GM10248 (cell line): Measurements from ENCODE around the gene AGRN.

Source experiments
- CTCF ChIA-PET: fragments of 300-600 bp; sonication (Branson Sonifier 250); formaldehyde crosslinking; extraction: SDS; loops from one replicate; lab custom pipeline; 2021; ENCODE audit warnings: antibody characterized with exemption; lab: Yijun Ruan, JAX
- POLR2A ChIA-PET: fragments of 350-650 bp; sonication (Branson Sonifier 250); formaldehyde crosslinking; extraction: SDS; loops from one replicate; lab custom pipeline; 2020; ENCODE audit warnings: antibody characterized with exemption; lab: Yijun Ruan, JAX
- DNase-seq: peaks from one replicate; pipeline ENCODE4 v3.0.0; 2012; ENCODE audit errors: extremely low spot score
- TF ChIP-seq, protein P1 (sequence below): IDR thresholded peaks from 2 replicates; pipeline ENCODE4 v1.5.1; 2012; ENCODE audit warnings: mild to moderate bottlenecking, low read depth; ENCODE audit errors: extremely low read depth, missing control alignments, control extremely low read depth

Gene AGRN

DNA sequence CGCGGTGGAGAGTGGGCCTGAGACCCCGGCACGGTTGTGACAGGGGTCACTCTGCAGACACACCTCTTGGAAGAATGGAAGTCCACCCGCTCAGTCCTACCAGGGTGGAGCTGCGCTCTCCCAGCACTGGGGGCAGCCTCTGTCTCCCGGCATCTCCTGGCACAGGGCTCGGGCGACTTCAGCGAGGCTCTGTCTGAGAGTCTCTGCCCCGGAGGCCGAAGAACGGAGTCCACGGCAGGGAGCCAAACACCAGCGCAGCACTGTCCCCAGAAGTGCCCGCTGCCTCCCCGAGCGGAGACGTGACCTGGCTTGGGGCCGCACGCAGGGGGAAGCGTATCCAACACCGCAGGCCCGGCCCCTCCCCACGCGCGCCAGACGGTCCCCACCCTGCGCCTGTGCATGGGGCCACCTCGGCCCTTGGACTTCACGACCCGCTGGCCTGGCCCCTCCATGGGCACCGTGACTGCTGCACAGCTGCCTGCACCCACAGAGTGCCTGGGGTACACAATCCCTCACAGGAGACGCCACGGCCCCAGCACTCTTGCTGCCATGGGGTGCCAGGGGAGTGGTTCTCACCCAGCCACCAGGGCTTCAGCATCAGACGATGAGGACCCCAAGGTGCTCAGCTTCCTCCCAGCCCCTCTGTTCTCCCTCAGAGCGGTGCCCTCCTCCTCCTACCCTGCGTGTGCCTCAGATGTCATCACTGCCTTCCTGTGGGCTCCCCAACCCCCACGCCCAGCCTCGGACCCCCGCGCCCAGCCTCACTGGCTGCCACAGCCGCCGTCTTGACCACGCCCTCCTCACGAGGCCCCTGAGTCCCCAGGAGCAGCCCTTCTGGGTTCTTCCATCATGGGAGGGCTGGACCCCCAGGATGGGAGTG, 69.1 kb downstream of the AGRN start:
- ChIA-PET CTCF (interaction anchor here (0.9 kb wide), 1 partner anchor 162 kb away, joined by 4 read pairs; no protein-coding TSS in a partner anchor), POLR2A (no interaction called here)
- TF ChIP-seq, protein P1, sequence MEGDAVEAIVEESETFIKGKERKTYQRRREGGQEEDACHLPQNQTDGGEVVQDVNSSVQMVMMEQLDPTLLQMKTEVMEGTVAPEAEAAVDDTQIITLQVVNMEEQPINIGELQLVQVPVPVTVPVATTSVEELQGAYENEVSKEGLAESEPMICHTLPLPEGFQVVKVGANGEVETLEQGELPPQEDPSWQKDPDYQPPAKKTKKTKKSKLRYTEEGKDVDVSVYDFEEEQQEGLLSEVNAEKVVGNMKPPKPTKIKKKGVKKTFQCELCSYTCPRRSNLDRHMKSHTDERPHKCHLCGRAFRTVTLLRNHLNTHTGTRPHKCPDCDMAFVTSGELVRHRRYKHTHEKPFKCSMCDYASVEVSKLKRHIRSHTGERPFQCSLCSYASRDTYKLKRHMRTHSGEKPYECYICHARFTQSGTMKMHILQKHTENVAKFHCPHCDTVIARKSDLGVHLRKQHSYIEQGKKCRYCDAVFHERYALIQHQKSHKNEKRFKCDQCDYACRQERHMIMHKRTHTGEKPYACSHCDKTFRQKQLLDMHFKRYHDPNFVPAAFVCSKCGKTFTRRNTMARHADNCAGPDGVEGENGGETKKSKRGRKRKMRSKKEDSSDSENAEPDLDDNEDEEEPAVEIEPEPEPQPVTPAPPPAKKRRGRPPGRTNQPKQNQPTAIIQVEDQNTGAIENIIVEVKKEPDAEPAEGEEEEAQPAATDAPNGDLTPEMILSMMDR = no peak
- no peak for DNase-seq

DNA sequence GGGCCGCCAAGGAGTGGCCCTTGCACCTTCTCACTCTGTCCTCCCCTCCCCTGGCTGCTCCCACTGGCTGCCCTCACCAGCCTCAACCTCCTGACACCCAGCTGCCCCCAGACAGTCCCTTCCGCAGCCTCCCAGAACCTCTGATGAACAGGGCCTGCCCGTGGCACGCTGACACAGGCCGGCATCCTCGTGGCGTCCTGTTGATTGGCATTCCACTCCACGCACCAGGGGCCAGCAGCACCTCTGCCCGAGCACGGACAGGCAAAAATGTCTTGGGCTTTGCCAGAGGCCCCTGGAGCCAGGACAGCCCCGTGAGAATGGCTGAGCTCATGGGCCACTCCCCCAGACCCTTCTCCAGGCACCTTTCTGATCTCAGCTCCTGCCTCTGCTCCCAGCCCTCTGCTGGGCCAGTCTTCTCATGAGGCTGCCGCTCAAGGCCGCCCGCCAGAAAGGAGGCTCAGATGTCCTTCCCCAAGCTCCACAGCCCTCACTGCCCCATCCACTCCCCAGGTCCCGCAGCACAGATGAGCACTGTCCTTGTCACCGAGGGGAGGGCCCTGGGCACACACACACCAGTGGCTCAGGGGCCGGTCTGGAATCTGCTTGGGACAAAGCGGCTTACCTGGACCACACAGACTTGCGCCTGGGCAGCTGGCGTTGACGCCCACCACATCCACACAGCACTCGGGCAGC, 70.0 kb downstream of the AGRN start:
- no peak for DNase-seq
- POLR2A ChIA-PET = no interaction called here
- CTCF ChIA-PET = interaction anchor here (0.7 to 0.9 kb wide), 2 partner anchors 33 to 161 kb away, joined by 3 to 4 read pairs; no protein-coding TSS in a partner anchor
- TF ChIP-seq, protein P1 = no peak

DNA sequence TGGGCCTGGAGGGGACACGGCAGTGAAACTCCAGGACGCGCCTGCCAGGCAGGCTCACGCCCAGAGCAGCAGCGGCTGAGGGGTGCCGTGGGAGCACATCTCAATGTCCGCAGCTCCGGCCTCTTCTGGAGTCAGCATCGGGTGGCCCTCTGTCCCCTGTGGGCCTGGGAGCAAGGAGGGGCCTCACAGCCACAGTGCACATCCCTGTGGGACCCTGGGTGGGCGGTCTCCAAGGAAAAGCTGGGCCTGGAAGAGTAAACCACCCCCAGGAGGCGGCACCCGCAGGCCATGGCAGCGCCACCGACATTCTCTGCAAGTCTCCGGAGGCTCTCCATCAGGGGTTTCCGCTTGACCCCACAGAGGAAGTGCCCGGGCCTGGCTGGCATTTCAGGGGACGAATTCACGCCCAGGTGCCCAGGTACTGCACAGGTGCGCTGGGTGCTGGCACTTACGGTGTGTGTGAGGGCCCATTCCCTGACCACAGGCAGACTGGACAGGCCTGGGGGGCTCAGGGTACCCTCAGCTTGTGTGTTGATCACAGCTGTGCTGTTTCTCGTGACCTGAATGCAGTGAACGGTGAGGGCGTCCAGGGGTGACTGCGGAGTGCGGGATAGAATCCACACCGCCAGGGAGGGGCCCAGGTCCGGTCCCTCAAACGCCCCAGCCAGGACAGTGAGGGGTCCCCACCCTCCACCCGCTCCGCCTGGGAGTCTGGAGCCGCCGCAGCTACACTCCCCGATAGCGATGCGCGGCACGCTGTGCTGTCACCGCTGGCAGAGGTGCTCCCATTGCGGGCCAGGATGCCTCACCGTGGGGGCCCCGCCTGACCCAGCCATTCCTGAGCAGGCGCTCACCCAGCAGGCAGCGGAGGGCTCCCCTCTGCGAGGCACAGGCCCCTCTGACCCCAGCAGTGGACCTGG, 70.8 kb downstream of the AGRN start:
- TF ChIP-seq, protein P1 = no peak
- ChIA-PET CTCF (interaction anchor here (0.7 to 0.9 kb wide), 2 partner anchors 32 to 160 kb away, joined by 3 to 4 read pairs; no protein-coding TSS in a partner anchor), POLR2A (no interaction called here)

DNA sequence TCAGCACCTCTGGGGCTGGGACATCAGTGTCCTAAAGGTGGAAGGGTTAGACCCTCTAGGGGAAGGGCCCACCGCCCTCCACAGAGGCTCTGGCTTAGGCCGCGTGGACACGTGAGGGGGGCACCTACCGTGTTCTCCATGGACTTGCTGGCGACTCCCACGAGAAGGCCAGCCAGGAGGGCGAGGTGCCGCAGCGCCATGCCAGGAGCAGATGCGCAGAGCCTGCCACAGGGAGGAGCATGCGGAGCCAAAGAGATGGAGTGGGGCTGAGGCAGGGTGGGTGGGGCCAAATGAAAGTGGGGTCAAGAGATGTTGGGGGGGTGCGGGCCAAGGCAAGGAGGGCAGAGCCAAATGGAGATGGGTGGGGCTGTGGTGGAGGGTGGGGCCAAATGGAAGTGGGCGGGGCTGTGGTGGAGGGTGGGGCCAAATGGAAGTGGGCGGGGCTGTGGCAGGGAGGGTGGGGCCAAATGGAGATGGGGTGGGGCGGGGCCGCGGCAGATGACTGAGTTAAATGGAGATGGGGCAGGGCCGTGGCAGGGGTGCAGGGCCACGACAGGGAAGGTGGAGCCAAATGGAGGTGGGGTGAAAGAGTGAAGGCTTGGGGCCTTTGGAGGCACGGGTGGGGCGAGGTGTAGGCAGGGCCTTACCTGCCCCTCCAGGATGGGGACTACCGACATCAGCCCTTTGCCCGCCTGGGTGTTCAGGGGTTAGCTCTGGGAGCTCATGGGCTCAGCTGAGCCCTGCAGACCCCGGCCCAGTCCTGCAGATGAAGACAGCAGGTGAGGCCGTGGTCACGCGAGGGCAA, 71.6 kb downstream of the AGRN start:
- ChIA-PET POLR2A (no interaction called here), CTCF (interaction anchor here (1.0 to 1.6 kb wide), 3 partner anchors 12 to 31 kb away, joined by 3 to 5 read pairs (median 3); no protein-coding TSS in a partner anchor)
- DNase-seq = no peak
- TF ChIP-seq, protein P1 = no peak

More for the DNA sequence above, 70.8 kb downstream of the AGRN start:
- DNase-seq = no peak

DNA sequence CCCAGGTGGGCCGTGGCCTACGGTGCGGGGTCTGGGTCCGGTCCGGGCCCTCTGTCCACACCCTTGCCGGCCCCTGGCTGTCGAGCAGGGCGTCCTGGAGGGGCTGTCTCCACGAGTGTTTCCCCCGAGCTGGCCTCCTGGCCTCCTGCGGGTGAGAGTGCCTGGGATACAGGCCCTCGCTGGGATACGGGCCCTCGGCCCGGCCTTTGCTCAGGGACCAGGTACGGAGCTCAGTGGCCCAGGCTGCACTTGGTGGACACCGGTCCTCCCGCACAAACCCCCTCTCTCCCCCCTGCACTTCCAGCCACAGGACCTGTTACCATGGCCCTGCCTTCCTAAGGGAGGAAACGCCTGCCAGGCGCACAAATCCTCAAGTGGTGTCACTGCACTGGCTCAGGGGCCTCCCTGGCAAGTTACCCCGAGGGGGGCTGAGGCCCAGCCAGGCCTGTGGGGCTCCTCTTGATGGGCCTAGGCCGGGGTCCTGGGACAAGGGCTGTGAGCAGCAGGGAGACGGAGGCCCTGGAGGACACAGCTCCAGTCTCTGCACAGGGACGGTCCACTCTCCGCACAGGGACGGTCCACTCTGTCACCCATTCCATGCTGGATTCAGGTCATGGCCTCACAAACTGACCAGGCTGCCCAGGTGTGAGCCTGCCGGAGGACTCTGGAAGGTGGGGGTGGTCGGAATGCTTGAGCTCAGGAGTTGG, 72.4 kb downstream of the AGRN start:
- POLR2A ChIA-PET = no interaction called here
- CTCF ChIA-PET = interaction anchor here (1.0 to 1.6 kb wide), 3 partner anchors 11 to 30 kb away, joined by 3 to 5 read pairs (median 3); no protein-coding TSS in a partner anchor
- TF ChIP-seq, protein P1 = no peak
- DNase-seq = no peak
